HG02981 (cell line): ENCODE data around the gene FMN2.
"Not testable (repeated sequence)": the region's sequence is repeated elsewhere in the genome, so short reads cannot be mapped to it uniquely, and the experiment has no call there.

Source experiments
- ATAC-seq: cut with Tn5 transposase; IDR thresholded peaks from one replicate; pipeline ENCODE4 v1.9.1; 2021; ENCODE audit warnings: mild to moderate bottlenecking, moderate library complexity; ENCODE audit not compliant: unreplicated experiment

Gene FMN2

DNA sequence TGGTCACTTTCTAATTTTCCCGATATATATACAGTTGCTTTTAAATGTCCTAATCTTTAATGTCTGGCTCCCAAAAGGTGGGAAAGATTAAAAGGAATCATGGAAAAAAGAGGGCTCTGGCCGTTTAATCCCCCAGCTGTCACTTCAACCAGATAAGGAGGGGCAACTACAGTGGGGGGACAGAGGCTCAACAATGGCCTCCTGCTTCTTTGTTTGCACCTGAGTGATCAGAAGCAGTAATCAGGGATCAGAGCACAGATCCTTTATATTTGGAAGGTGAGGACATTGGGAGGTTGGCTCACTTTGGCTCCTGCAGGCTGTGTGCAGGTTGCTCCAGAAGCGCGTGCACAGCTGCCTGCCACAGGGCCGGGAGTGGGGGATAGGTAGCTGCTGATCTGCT, 212.8 kb downstream of the FMN2 start:
- no peak for ATAC-seq

DNA sequence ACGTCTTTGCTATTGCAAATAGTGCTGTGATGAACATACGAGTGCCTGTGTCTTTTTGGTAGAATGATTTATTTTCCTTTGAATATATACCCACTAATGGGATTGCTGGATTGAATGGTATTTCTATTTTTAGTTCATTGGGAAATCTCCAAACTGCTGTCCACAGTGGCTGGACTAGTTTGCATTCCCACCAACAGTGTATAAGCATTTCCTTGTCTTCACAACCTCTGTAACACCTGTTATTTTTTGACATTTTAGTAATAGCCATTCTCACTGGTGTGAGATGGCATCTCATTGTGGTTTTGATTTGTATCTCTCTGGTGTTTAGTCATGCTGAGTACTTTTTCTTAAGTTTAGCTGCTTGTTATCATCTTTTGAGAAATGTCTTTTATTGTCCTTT, 215.0 kb downstream of the FMN2 start:
- no peak for ATAC-seq

GRCh38 chr1:240308096-240308495, 216.4 kb downstream of the FMN2 start:
- no peak for ATAC-seq

GRCh38 chr1:240309769-240310168, 218.1 kb downstream of the FMN2 start:
- ATAC-seq, result no peak

DNA sequence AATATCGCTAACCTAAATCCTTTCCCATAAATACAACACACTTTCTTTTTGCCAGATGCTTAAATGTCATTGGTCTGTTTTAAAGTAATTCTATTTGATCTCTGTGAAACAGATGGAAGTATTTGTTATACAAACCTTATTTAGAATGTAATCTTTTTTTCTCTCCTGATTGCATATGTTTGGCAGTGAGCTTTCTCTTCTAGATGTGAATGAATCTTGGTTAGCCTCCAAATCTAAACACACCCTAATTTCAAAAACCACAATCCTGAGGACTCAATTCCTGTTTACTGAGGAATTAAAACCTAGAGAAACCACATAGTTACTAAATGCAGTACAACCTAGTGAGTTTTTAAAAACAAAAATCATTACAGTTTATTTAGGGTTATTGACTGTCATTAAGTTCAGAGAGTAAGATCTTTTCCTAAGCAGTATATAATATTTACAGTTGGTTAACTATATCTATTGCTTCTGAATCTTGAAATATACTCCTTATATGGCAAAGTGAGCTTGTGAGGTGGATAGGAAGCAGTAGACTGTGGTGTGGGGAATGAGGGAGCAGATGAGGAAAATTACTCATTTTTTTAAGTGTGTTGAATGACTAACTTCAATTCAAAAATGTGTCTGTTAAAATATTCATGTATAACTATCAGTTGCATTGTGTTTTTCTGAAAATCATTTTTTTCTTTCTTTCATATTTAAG, 218.7 kb downstream of the FMN2 start:
- ATAC-seq, result no peak

- no peak for ATAC-seq
These were observed 221.2 kb downstream of the FMN2 start for GRCh38 chr1:240312872-240313271.

DNA sequence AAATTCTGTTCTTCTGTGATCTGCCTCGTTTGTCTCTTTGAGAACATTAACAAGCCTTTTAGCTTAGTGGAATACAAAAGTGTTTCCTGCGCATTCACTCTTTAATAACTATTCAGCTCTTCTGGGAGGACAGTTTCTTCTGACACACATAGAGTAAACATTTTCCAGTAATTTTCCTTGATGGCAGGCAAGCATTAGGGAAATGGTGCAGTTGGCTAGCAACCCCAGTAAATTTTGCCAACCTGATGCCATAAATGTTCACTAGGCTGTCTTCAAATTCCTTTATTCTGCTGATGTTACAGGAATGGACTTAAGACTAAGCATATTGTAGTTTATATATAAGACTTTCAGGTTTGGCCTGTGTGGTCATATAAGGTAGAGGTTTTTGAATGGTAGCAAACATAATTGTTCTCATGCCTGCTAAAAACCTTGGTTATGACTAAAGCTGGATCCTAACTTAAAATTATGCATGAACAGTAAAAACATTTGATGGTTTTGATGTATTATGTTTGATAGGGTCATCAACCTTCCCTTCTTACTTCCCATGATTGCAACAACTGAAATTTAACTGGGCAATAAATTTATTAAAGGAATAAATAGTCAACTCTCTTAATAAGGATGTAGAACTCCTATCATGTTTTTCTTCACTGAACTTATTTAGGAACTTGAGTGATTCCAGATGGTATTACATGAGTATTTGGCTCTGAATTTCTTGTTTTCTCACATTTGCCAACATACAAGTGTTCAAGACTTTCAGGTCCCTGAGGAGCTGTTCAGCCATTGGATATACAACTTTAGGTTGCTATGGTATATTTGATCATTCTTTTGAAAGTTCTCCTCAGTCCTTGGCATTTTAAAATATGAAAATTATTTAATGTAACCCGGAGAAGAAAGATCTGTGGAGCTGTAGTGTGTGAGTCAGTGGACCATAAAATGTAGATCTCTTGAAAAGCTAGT, 223.4 kb downstream of the FMN2 start:
- ATAC-seq, result no peak

GRCh38 chr1:240319998-240320397, 228.3 kb downstream of the FMN2 start:
- ATAC-seq, result no peak

DNA sequence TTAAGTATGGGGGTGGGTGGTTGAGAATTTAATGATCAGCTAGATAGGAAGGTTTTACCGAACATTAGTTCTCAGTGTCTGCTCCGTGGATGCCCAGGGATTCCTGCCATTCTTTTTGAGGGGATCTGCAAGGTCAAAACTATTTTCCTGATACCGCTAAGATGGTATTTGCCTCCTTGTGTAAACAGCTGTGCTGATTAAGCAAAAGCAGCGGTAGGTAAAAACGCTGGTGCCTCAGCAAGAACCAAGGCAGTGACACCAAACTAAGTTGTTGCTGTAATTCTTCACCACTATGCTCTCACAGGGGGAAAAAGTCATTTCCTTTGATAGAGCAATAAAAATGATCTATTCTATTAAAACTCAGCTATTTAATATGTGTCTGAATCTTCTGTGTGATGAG, 229.0 kb downstream of the FMN2 start:
- no peak for ATAC-seq

- no peak for ATAC-seq
These were observed 231.3 kb downstream of the FMN2 start for GRCh38 chr1:240322943-240323342.

DNA sequence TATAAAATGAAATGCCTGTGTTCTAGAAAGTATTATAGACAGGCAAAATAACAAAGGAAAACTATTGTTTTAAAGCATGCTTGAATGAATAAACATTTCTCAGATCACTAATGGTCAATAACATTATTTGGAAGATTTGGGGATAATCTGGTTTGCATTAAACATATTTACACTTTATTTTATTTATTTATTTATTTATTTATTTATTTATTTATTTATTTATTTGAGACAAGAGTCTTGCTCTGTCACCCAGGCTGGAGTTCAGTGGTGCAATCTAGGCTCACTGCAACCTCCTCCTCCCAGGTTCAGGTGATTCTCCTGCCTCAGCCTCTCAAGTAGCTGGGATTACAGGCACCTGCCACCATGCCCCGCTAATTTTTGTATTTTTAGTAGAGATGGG, 236.7 kb downstream of the FMN2 start:
- not testable (repeated sequence) for ATAC-seq

- ATAC-seq, result no peak
These were observed 237.8 kb downstream of the FMN2 start for GRCh38 chr1:240329443-240329842.

DNA sequence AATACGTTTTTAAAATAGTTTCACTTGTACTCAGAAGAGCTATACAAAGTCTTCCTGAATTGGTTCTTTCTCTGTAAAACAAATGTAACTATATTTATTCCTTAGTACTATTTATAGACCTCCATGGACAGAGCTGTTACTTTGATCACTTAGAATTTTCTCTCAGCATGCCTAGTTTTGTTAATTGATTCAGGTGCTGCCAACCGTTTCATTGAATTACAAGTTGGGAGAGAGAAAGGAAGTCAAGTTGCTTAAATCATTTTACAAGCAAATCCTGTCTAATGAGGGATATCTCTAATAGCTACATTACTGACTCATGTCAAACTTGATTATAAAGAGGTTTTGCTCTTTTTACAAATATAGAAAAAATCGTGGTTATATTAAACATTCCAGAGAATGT, 241.0 kb downstream of the FMN2 start:
- no peak for ATAC-seq

- no peak for ATAC-seq
These were observed 246.1 kb downstream of the FMN2 start for GRCh38 chr1:240337781-240338180.

DNA sequence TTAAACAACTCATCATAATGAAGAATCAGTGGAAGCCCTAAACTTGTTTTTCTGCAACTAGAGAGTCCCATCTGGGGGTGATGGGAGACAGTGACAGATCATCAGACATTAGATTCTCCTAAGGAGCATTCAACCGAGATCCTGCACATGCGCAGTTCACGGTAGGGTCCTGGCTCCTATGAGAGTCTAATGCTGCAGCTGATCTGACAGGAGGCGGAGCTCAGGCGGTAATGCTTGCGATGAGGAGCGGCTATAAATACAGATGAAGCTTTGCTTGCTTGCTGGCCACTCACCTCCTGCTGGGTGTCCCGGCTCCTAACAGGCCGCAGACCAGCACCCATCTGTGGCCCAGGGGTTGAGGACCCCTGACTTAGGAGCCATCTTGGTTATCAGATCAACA, 247.2 kb downstream of the FMN2 start:
- no peak for ATAC-seq

GRCh38 chr1:240341365-240342250, 249.9 kb downstream of the FMN2 start:
- no peak for ATAC-seq

DNA sequence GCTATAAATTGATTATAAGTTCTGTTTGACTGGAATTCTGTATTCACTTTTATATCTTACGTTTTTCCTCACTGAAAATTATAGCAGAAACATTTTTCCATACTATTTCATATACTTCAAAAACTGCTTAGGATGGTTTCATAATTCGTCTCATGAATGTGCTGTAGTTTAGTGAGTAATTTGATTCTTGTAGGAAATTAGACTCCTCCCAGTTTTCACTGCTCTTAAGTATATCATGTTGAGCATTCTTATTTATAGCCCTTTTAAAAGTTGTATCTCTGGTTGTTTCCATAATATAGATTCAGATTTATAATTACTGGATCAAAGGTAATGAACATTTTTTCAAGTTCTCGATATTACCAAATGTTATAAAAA, 250.6 kb downstream of the FMN2 start:
- ATAC-seq, result no peak

DNA sequence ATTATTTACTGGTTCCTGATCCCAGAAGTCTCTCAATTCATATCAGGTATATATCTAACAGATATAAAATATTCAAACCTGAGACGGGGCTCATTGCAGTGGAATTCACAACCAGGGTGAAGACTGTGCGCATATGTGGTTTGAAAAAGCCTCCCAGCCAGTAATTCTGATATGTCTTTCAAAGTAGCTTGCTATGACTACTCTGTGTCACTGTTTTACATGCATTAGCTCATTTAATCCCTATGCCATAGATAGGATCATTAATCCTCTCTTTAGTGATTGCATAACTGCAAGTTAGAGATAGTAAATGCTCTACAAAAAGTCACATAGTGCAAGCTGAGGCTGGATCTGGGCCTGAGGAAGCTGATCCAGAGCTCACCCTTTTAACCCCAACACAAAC, 251.4 kb downstream of the FMN2 start:
- ATAC-seq, result no peak

DNA sequence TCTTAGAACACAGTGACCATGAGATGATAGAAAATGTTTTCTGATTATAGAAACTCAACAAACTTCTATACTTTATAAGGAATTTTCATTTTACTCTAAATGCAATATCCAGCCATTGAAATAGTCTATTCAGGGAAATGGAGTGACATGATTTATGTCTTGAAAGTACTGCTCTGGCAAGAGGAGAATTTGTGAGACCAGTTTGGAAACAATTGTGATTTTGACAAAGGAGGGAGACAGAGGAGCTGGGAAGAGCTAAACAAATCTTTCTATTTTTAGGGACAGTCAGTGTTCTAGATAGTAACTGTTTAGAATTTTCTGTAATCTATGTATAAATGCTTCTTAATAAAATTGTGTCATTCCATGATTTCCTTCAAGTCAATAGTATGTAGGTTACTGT, 252.3 kb downstream of the FMN2 start:
- no peak for ATAC-seq

DNA sequence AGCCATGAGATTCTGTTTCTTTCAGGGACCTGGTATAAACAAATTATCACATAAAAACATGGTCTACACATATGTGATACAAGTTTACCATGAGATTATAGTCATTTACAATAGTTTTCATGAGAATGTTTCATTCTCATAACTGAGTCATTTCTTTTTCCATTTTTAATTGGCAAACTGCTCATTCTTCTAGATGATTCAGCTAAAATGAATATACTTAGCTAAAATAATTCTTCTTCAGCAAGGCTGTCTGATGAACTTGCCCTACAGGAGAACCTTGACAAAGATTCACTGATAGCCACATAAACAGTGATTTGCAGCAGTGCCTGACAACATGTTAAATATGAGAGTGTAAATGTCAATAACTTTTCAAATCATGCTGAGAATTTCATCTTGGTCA, 253.2 kb downstream of the FMN2 start:
- ATAC-seq, result no peak

- ATAC-seq, result no peak
These were observed 258.0 kb downstream of the FMN2 start for GRCh38 chr1:240349695-240350094.
